ENCODE results near the gene STAT1.

- no peak for TF ChIP-seq EZH2 (IDR thresholded peaks at IDR 0.05)
- no peak for TF ChIP-seq FOXP2 (optimal IDR thresholded peaks at IDR 0.05; ENCODE audit: control extremely low read depth, extremely low read length, insufficient read depth)
- no peak for TF ChIP-seq POLR2AphosphoS5 (IDR thresholded peaks at IDR 0.05; ENCODE audit: borderline replicate concordance, low read depth, low read length)
These were observed 6.8 kb downstream of the STAT1 start for GRCh38 chr2:191006997-191007783.
